CD4-positive, alpha-beta T cell treated with Interleukin-6 at 100 ng/mL for 8 hours (primary cell): ENCODE data around the gene BHLHE23.

Experiments
- DNase-seq: peaks from one replicate; pipeline ENCODE4 v3.0.0-alpha.2; 2020; ENCODE audit warnings: mixed read lengths, low spot score

Gene BHLHE23

DNA sequence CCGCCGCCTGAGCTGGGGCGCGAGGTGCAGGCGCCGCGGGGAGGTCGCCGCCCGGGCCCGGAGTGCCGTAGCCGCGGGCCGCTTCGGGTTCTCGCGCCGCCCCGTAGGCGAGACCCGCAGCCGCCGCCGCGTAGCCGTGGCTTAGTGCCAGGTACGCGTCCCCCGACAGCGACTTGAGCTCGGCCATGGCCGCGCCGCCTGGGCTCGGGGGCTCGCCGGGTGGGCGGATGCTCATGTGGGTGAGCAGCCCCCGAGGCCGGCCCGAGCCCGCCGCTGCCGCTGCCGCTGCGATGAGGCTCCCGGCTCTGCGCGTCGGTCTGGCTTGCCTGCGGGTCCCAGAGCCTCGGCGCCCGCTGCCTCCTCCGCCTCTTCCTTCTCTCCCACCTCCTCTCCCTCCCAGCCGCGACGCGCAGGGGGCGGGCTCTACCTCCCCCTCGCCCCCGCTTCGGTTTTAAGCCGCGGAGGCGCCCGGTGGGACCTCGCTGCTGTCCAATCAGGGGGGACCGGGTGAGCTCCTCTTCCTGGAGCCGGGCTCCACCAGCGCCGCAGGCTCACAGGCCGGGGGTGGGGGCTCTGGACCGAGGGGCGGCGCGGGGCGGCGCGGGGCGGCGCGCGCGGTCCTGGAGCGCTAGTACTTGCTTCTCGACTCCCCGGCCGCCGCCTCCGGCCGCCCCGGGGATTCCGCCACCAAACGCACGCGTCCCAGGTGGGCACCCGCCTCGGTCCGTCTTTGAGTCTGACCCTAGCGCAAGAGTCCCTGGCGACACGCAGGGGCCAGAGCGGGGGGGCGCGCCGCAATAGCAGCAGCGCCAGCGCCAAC, at the start of gene BHLHE23:
TSS of gene BHLHE23 (minus strand) at position 425 of the 820 bp plus-strand sequence. CDS start at position 235, 190 bp downstream.
- DNase-seq, result no peak

DNA sequence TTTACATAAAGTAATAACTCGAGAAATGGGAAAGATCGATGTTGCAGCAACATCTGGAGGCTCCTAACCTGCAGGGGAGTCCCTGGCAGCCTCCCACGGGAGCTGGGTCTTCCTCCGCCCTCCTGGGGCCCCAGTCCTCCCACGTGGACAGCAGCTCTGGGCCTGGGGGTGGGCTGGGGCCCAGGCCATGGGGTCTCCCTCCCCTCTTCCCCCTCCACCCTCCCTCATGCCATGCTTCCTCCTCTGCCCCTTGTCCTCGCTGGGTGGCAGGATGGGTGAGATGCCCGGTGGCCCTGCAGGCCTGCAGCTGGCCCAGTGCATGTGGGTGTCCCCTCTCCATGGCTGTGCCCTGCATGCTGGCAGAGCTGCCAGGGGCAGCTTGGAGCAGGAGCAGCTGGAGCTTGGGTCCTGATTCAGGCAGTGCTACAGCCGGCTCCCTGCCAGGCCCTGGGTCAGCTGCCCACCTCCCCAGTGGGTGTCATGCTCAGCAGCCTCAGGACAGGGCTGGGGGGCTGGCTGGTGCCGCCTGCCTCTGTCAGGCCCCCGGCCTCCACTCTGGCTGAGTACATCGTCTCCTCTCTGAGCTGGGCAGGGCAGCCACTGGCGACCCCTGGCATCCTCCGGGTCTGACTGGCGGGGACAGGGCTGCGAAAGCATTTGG, 48.9 kb upstream of the BHLHE23 start:
- DNase-seq, result no peak

DNA sequence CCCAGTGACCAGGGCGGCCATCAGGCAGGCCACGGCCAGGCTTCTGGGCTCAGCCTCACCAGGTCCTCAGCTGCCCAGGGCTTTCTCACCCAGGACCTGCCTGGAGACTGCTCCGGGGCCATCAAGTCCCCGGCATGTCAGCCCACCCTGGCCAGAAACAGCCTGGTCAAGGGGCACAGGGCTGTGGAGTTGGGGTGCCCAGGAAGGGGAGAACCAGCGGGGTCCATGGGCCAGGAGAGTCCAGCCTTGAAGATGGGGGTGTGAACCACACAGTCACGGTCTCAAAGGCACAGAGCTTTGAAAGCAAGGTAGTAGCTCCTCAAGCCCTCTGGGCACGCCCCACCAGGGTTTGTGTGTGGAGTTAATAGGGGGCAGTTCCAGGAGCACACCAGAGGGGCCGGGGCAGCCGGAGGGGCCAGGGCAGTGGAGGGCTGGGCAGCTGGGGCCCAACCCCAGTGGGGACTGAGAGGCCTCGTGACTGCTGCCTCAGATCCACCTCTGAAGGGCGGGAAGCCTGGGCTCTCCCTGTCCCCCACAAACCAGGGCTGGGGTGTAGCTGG, 48.0 kb upstream of the BHLHE23 start:
- no peak for DNase-seq

DNA sequence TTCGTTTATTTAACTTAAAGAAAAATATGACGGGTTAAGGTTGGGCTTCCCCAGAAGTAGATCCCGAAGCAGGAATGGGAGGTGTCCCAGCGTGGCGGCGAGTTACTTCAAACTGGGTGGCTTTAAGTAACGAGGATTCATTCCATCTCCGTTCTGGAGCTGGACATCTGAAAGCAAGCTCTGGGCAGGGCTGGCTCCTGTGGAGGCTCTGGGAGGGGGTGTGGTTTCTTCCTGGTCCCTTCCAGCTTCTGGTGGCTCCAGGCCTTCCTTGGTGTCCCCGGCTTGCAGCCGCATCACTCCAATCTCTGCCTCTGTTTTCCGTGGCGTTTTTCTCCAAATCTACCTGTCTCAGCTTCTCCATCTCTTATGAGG, 47.3 kb upstream of the BHLHE23 start:
- DNase-seq, result no peak

DNA sequence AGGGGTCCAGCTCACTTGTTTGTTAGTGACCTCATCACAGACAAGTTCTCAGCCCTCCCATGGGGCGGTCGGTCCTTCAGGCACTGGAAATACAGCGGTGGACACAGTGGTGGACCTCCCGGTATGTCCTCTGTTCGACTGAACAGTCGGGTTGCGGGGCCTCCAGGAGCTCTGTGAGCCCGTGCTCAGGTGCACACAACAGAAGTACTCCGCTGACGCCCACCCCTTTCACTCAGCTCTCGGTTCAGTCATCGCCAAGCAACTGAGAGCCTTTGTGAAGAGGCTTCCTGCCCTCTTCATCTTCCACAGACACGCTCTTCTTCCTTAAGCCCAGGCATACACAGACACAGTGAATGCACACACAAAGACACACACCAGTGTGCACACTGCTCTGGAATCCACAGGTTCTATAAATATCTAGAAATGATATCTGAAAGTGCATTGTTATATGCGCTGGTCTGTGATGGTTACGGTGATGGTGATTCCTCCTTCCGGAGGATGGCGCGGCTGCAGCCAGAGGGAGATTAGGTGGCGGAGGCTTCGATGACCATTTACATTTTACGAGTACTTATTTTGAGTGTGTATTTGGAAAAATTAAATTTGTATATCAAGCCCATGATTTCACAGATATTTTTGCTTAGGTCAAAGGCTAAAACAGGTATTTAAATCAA, 46.8 kb upstream of the BHLHE23 start:
- no peak for DNase-seq

DNA sequence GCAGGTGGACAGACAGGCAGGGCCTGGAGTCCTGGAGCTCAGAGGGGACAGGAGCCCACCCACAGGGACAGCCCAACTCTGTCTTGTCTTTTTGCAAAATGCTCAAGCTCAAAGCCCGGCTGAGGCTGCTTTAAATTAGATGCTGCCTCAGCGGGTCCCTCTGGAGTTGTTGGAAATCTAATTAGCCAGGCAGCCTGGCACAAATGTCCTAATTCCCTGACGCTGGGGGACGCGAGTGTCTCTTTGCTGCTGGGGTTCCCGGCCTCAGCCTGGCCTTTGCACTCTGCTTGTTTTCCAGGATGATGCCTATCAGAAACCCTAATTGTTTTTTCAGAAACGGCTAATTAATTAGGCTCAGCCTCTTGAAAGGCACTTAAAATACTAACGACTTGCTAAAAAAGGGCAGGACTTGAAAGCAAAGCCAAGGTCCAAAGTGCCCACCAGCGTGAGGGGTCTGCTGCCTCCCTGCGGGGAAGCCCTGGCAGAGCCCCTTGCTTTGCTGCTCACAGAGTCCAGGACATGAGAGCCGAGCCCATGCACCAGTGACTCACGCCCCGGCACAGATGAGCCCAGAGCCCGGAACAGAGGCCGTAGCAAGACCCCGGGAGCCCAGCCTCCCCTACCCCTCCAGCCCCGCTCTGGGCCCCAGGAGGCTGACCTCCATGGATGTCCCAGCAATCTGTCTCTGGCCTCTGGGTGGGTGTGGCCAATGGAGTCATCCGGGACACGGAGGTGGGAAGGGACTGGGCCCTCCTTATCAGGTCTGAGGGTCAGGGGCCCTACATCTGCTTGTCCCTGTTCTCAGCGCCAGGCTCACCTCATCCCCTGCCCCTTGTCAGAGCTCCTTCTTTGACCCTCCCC, 46.0 kb upstream of the BHLHE23 start:
- DNase-seq, result no peak

DNA sequence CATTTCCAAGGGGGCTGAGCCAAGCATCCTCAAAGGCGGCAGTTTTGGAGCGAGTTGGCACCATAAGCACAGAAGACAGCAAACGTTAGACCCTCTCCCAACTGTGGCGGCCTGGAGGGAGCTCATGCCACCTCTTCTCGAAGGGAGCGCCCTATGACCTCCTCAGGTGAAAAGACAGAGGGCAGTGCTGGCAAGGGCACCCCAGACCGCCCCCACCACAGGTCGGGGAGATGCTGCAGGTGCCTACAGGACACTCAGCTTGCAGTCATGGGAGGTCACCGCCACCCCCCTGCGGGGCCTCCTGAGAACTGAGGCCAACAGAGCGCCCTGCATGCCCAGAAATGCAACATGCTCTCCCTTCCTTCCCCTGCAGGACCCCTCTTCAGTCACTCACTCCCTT, 45.1 kb upstream of the BHLHE23 start:
- DNase-seq, result no peak

DNA sequence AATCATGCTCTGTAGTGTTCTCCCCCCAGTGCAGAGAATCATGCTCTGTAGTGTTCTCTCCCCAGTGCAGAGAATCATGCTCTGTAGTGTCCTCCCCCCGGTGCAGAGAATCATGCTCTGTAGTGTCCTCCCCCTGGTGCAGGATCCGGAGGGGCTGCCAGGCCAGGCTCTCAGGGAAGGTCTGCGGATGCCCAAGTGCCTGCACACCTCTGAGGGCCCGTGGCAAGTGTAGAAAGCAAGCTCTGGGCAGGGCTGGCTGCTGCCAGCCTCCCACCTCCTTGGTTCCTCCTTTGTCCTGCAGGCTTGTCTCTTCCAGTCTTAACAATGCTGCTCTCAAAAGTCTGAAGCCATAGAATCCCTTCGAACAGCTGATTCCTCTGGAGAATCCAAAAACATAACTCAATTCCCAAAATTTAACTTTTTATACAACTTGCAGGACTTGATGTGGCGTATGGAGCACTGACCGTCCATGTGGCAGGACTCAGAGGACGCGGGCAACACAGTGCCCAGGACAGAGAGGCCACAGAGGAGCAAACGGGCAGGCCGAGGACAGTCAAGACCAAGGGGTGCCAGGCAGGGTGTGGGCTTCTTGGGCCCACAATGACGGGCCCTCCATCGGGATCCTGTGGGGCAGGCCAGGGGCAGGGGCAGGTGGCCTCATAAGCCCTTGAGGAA, 44.6 kb upstream of the BHLHE23 start:
- no peak for DNase-seq

DNA sequence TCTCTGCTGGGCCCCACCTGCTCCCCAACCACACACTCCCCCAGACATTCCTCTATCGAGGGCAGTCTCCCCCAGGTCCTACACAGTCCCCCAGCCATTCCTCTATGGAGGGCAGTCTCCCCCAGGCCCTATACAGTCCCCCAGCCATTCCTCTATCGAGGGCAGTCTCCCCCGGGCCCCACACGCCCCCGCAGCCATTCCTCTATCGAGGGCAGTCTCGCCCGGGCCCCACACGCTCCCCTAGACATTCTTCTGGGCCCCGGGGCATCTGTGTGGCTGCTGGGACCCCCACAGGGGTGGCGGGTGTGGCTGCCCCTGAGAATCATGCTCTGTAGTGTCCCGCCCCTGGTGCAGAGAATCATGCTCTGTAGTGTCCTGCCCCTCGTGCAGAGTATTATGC, 43.6 kb upstream of the BHLHE23 start:
- DNase-seq, result no peak

DNA sequence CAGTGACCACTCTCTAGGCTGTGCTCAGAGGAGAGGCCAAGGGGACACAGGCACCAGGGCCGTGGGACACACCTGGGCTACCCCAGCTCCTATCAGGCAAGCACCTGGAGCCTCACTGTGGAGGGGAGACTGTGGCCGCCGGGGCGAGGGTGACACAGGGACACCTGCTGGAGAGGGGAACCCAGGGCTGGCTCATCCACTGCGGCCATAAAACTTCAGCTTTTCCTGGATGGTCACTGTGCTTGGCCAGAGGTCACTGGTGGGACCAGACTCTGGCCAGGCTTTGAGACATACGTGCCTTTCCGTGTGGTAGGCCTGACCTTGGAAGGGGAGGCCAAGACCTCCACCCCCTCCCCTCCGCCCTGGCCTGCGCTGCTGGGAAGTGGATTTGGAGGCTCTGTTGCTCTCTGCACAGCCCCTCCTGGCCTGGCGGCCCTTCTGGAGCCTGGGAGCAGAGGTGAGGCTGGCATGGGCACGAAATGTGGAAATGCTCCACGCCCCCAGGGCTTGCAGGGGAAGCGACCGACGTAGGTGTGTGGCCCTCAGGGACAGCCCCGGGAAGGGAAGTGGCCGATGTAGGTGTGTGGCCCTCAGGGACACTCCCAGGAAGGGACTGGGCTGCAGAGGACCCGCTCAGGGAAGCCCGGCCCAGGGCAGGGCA, 42.9 kb upstream of the BHLHE23 start:
- no peak for DNase-seq

DNA sequence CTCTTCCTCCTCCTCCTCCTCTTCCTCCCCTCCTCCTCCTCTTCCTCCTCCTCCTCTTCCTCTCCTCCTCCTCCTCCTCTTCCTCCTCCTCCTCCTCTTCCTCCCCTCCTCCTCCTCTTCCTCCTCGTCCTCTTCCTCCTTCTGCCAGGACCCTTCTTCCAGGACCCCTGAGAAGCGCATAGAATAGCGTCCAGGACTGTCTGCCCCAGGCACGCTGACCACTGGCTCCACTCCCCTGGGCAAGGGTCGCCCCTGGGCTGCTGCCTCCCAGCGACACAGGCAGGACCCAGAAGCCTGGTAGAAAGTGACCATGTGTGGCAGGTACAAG, 42.4 kb upstream of the BHLHE23 start:
- DNase-seq, result no peak

DNA sequence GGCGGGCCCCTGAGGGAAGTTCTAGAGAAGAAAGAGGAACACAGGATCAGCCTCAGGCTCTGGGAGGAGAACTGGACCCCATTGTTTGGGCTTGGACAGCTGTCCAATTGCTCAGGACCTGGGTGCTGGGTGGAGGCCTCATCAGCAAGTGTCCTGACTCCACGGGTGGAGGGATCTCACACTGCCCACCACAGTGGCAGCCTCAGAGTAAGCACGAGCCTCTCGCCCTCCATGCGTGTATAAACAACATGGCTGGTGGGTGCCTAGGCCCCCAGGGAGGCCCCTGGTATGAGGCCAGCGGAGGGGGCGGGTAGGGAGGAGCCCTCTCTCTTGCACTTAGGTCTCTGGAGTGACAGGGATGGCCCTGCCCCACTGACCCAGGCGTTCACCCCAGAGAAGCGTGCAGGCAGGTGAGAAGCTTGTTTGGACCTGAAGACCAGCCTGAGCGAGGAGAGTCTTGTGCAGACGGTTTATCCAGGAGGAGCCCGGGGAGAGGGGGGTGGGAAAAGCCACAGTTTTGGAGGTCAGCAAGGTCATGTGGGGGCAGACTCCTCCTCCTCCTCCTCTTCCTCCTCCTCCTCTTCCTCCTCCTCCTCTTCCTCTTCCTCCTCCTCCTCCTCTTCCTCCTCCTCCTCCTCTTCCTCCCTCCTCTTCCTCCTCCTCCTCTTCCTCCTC, 41.9 kb upstream of the BHLHE23 start:
- no peak for DNase-seq

DNA sequence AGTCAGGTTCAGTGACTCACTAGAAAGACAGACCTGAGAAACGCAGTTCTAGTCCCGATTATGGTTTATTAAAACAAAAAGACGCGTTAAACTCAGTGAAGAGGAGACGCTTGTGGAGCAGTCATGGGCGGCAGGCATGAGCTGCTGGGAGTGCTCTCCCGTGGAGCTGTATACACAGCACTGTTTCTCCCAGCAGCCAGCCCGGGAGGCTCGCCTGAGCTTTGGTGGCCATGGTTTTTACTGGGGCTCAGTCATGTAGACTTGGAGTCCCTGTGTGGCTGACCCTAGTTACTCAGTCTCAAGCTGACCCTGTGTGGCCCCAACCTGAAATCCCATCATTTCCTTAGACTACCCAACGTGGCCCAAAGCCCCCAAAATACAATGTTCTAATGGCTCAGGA, 41.2 kb upstream of the BHLHE23 start:
- no peak for DNase-seq

DNA sequence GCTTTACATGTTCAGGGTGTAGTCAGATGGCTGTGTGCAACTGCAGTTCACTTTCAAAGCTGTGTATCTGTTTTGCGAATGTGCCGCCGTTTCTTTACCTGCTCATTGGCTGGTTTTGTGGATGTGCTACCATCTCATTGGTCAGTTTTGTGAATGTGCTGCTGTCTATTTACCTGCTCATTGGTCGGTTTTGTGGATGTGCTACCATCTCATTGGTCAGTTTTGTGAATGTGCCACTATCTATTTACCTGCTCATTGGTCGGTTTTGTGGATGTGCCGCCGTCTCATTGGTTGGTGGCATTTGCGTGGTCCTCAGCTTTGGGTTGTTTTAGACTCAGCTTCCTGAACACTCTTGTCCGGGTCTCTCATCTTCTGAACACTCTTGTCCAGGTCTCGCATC, 40.5 kb upstream of the BHLHE23 start:
- DNase-seq, result no peak

DNA sequence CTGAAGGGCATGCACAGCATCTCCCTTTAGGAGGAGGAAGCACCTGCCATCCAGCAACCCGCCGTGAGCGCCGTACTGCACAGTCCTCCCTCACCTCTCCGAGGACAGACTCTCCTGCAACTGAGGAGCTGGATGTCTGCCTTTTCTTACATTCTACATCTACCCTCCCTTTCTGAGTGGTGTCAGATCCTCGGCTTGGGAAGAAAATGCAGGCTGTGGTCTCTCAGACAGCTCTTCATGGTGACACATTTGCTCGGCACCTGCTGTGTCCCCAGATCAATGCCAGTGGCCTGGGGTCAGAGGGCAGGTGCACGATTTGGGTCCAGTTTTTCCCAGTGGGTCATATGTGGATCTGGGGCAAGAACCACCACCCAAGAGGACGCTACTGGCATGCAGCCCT, 40.1 kb upstream of the BHLHE23 start:
- no peak for DNase-seq

DNA sequence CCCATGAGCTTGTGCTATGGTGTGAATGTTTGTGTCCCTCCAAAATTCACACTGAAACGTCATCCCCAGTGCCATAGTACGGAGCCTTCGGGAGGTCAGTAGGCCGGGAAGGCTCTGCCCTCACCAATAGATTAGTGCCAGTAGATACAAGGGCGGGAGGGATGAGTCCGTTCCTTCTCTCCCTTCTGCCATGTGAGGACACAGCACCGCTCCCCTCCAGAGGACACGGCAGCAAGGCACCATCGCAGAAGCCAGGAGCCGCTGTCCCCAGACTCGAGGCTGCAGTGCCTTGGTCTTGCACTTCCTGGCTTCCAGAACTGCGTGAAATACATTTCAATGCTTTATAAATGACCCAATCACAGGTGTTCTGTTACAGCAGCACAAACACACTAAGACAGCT, 39.2 kb upstream of the BHLHE23 start:
- no peak for DNase-seq

DNA sequence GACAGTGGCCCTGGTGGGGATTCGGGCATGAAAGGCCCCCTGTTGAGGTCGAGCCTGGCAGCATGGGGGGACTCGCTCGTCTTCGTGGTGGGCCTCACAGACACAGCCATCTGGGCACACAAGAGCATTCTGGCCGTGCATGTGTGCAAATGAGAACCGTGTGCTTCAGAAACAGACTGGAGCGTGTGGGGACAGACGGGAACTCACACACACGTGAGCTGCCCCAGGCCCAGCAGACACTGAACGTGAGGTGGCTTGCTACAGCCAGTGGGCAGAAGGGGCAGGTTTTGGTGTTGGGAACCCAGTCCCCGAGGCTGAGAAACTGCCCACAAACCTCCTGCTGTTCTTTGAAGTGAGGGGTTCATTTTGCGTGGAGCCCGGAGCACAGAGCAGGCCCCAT, 38.6 kb upstream of the BHLHE23 start:
- no peak for DNase-seq

DNA sequence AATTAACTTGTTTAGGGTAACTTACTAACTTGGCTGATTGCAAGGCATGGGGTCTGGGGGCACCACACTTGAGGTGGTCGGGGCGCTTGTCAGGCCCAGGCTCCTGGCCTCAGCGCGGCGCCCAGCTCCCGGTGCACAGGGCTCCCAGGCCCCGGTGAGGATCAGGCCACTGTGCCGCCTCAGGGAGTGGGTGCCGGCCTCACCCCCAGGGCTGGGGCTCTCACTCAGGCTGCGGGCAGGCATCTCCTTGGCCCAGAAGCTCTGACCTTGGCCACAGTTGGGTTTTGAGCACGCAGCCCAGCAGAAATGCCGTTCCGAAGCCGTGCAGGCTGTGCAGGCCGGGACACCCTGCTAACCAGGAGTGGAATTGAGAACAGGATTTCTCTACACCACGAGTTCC, 37.8 kb upstream of the BHLHE23 start:
- no peak for DNase-seq

DNA sequence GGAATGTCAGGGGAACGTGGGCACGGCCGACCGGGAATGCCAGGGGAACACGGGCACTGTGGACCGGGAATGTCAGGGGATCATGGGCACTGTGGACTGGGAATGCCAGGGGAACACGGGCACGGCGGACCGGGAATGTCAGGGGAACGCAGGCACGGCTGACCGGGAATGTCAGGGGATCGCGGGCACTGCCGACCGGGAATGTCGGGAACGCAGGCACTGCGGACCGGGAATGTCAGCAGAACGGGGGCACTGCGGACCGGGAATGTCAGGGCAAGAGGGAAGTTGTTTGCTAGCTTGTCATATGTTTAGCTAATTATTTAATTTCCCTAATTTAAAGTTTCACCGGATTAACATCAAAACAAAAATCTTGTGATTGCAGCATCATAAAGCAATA, 37.4 kb upstream of the BHLHE23 start:
- DNase-seq, result no peak
